HG03095 (cell line): Measurements from ENCODE around the gene PTCSC3.

Source experiments
- ATAC-seq: cut with Tn5 transposase; IDR thresholded peaks from one replicate; pipeline ENCODE4 v1.9.1; 2021; ENCODE audit warnings: moderate library complexity; ENCODE audit not compliant: unreplicated experiment

PTCSC3 gene

DNA sequence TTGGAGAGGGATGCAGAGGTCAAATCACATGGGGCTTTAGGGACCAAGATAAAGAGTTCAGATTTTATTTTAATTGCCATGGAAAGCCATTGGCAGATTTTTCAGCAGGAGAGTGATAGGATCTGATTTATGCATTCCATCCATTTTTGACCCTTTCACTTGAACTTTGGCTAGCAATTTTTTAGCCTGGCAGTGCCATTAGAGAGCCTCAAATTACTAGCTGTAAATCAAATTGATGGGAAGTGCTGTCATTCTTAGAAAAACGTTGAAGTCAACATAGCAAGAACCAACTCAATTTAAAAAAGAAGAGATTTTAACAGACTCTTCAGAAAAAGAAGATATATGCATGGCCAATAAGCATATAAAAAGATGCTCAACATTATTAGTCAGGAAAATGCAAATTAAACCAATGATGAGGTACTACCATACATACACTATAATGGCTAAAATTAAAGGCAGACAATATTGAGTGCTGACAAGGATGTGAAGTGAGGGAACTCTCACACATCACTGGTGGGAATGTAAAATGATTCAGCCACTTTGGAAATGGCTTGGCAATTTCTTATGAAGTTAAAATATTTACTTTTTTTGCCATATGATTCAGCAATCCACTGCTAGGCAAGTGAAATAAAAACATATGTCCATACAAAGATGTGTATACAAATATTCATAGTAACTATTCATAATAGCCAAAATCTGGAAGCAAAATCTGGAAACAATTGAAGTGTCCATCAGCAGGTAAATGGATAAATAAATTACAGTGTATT lies 89.7 kb downstream of the PTCSC3 start:
- no peak for ATAC-seq

DNA sequence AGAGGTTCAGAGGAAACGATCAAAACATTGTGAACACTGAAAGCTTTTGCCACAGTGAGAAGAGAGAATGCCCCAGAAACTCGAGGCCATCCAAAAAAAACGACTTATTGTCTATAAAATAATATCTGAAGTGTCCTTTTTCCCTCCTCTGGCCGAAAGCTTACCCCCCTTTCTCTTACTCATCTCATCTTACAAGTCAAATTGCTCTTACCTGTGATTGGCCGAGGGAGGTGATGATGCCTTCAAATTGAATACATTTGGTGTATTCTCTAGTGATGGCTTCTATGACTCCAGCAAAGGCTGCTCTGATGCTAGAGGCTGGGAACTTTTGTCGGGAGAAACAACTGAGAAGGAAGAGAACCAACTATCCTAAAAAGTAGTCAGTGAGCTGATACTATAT lies 90.7 kb downstream of the PTCSC3 start:
- no peak for ATAC-seq
